ENCODE measurements around the gene RNF135.
"Not testable (repeated sequence)": the region's sequence is repeated elsewhere in the genome, so short reads cannot be mapped to it uniquely, and the experiment has no call there.

The RNF135 gene

GRCh38 chr17:31042378-31042777, 71.5 kb downstream of the RNF135 start:
- H3K27me3 ChIP-seq (ENCODE audit: control insufficient read depth, insufficient read depth, low read length); H3K4me1 ChIP-seq (ENCODE audit: control insufficient read depth, insufficient read depth, low read length); H3K9ac ChIP-seq (ENCODE audit: low read depth, low read length); H3K27ac ChIP-seq (ENCODE audit: low read depth, low read length); H3K4me3 ChIP-seq (ENCODE audit: low read depth, low read length); H3K36me3 ChIP-seq (ENCODE audit: control insufficient read depth, insufficient read depth, low read length); H3K9me3 ChIP-seq (ENCODE audit: control insufficient read depth, insufficient read depth, low read length): not testable (repeated sequence)

- H3K9me3 ChIP-seq (ENCODE audit: control insufficient read depth, insufficient read depth, low read length); H3K27ac ChIP-seq (ENCODE audit: low read depth, low read length); H3K27me3 ChIP-seq (ENCODE audit: control insufficient read depth, insufficient read depth, low read length); H3K9ac ChIP-seq (ENCODE audit: low read depth, low read length); H3K4me1 ChIP-seq (ENCODE audit: control insufficient read depth, insufficient read depth, low read length); H3K4me3 ChIP-seq (ENCODE audit: low read depth, low read length); H3K36me3 ChIP-seq (ENCODE audit: control insufficient read depth, insufficient read depth, low read length): not testable (repeated sequence)
Measured at GRCh38 chr17:31046856-31047425, 76.1 kb downstream of the RNF135 start.

- Histone ChIP-seq H3K36me3 (ENCODE audit: control insufficient read depth, insufficient read depth, low read length) (no peaks in the 10 kb centered on the region), H3K27ac (ENCODE audit: low read depth, low read length) (no peak overlapping the region), H3K4me3 (ENCODE audit: low read depth, low read length) (no peak overlapping the region), H3K4me1 (ENCODE audit: control insufficient read depth, insufficient read depth, low read length) (no peaks in the 10 kb centered on the region), H3K27me3 (ENCODE audit: control insufficient read depth, insufficient read depth, low read length) (no peaks in the 10 kb centered on the region), H3K9ac (ENCODE audit: low read depth, low read length) (no peak overlapping the region), H3K9me3 (ENCODE audit: control insufficient read depth, insufficient read depth, low read length) (no peaks in the 10 kb centered on the region)
Measured at GRCh38 chr17:31048142-31048541, 77.3 kb downstream of the RNF135 start.

GRCh38 chr17:31048780-31049179, 77.9 kb downstream of the RNF135 start:
- no peak overlapping the region for H3K27ac ChIP-seq (ENCODE audit: low read depth, low read length)
- no peak overlapping the region for H3K4me3 ChIP-seq (ENCODE audit: low read depth, low read length)
- no peaks in the 10 kb centered on the region for H3K27me3 ChIP-seq (ENCODE audit: control insufficient read depth, insufficient read depth, low read length)
- no peaks in the 10 kb centered on the region for H3K36me3 ChIP-seq (ENCODE audit: control insufficient read depth, insufficient read depth, low read length)
- H3K9me3 ChIP-seq (ENCODE audit: control insufficient read depth, insufficient read depth, low read length), result no peaks in the 10 kb centered on the region
- no peak overlapping the region for H3K9ac ChIP-seq (ENCODE audit: low read depth, low read length)
- H3K4me1 ChIP-seq (ENCODE audit: control insufficient read depth, insufficient read depth, low read length), result no peaks in the 10 kb centered on the region
